ENCODE measurements around the gene FBXO42.

DNA sequence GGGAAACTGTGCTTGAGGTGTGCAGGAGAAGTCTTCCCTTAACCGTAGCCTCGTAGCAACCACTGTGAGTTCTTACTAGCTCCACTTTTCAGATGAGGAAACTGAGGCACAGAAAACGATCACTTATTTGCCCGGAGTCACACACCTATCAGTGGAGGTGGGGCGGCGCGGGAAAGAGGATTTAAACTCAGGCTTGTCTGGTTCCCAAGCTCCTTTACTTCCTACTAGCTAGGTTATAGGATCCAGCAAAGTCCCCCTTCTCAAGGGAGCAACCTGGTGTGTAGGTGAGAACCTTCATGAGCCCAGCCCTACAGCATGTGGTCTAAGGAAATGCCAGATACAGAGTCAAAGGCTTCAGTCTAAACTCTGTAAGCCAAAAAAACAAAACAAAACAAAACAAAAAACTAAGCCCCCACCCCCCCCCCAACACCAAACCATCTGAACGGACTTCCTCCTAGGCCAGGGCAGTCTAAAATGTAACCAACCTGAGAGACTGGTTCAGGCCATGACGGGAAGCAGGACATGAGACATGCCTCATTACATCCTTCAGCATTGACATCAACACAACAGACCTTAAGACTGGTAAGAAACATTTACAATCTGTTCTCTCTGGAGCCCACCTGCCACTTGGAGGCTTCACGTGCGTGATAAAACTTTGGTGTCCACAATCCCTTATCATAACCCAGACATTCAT, 709 bp upstream of the FBXO42 start:
- TF ChIP-seq, protein P1, sequence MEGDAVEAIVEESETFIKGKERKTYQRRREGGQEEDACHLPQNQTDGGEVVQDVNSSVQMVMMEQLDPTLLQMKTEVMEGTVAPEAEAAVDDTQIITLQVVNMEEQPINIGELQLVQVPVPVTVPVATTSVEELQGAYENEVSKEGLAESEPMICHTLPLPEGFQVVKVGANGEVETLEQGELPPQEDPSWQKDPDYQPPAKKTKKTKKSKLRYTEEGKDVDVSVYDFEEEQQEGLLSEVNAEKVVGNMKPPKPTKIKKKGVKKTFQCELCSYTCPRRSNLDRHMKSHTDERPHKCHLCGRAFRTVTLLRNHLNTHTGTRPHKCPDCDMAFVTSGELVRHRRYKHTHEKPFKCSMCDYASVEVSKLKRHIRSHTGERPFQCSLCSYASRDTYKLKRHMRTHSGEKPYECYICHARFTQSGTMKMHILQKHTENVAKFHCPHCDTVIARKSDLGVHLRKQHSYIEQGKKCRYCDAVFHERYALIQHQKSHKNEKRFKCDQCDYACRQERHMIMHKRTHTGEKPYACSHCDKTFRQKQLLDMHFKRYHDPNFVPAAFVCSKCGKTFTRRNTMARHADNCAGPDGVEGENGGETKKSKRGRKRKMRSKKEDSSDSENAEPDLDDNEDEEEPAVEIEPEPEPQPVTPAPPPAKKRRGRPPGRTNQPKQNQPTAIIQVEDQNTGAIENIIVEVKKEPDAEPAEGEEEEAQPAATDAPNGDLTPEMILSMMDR (IDR thresholded peaks at IDR 0.05; ENCODE audit: low read length): no peak
- no peak for TF ChIP-seq EZH2 (IDR thresholded peaks at IDR 0.05; ENCODE audit: borderline replicate concordance, low read length)

Measured in OCI-LY1 (cell line).